Measurements from ENCODE around the gene CASK.

CASK gene

GRCh38 chrX:41895826-41896225 lies 27.5 kb downstream of the CASK start:
- Histone ChIP-seq H3K27ac (no peak overlapping the region), H3K9me3 (no peaks in the 10 kb centered on the region), H3K36me3 (no peaks in the 10 kb centered on the region), H3K4me3 (ENCODE audit: low read depth in 1 of 2, low read length in 1 of 2) (no peak overlapping the region), H3K27me3 (no peaks in the 10 kb centered on the region), H3K4me1 (ENCODE audit: control insufficient read depth in 1 of 2, insufficient read depth in 1 of 2, low read depth in 1 of 2, low read length in 1 of 2) (no peaks in the 10 kb centered on the region)
- no peak for TF ChIP-seq CTCF (IDR thresholded peaks at IDR 0.05)

DNA sequence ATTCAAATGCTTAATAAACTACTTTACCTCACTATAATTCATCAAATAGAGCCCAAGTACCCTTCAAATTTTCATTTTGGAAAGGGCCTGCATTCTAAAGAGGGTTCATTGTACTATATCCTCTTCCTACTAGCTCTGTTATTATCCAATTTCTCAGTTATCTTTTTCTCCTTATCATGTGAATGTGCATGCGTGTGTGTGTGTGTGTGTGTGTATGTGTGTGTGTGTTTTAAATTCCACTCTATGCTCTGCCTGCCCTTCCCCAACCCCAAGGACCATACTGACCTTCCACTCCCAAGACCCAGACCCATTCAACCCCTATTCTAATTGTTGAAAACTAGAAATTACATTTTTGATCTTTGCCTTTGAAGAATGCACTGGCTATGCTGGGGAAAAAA lies 33.3 kb downstream of the CASK start:
- no peak for TF ChIP-seq CTCF (IDR thresholded peaks at IDR 0.05)
- no peaks in the 10 kb centered on the region for H3K9me3 ChIP-seq
- H3K27ac ChIP-seq: no peak overlapping the region
- no peaks in the 10 kb centered on the region for H3K27me3 ChIP-seq
- H3K4me3 ChIP-seq (ENCODE audit: low read depth in 1 of 2, low read length in 1 of 2): no peak overlapping the region
- H3K4me1 ChIP-seq (ENCODE audit: control insufficient read depth in 1 of 2, insufficient read depth in 1 of 2, low read depth in 1 of 2, low read length in 1 of 2): no peaks in the 10 kb centered on the region
- H3K36me3 ChIP-seq: no peaks in the 10 kb centered on the region

DNA sequence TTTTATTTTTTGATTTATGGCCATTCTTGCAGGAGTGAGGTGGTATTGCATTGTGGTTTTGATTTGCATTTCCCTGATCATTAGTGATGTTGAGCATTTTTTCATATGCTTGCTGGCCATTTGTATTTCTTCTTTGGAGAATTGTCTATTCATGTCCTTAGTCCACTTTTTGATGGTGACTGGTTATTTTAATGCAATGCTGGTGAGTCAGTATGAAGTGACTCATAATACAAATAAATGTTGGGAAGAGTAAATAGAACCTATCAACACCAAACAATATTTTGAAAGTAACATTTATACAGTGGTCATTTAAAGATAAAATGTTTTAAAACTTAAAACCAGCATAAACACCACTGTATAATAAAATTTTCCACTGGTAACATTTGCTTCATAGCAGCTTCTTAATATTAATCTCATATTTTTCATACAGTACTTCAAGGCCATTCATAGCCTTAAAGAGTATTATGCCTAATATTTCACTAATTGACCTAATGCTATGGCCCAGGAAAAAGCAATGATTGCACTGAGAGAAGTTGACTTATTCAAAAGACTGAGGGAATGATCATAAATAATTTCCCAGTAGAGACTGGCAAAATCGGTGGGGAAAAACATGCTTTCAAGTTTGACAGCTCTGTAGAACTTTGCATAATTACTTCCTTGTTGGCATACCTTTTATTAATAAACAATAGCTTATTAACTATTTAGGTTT lies 33.9 kb downstream of the CASK start:
- no peaks in the 10 kb centered on the region for H3K36me3 ChIP-seq
- H3K27me3 ChIP-seq: no peaks in the 10 kb centered on the region
- TF ChIP-seq CTCF (IDR thresholded peaks at IDR 0.05): no peak
- no peak overlapping the region for H3K27ac ChIP-seq
- no peaks in the 10 kb centered on the region for H3K4me1 ChIP-seq (ENCODE audit: control insufficient read depth in 1 of 2, insufficient read depth in 1 of 2, low read depth in 1 of 2, low read length in 1 of 2)
- H3K9me3 ChIP-seq: no peaks in the 10 kb centered on the region
- no peak overlapping the region for H3K4me3 ChIP-seq (ENCODE audit: low read depth in 1 of 2, low read length in 1 of 2)

GRCh38 chrX:41887691-41888090 lies 35.7 kb downstream of the CASK start:
- Histone ChIP-seq H3K27ac (no peak overlapping the region), H3K36me3 (no peaks in the 10 kb centered on the region), H3K27me3 (no peaks in the 10 kb centered on the region), H3K4me3 (ENCODE audit: low read depth in 1 of 2, low read length in 1 of 2) (no peak overlapping the region), H3K9me3 (no peaks in the 10 kb centered on the region), H3K4me1 (ENCODE audit: control insufficient read depth in 1 of 2, insufficient read depth in 1 of 2, low read depth in 1 of 2, low read length in 1 of 2) (no peaks in the 10 kb centered on the region)
- no peak for TF ChIP-seq CTCF (IDR thresholded peaks at IDR 0.05)

DNA sequence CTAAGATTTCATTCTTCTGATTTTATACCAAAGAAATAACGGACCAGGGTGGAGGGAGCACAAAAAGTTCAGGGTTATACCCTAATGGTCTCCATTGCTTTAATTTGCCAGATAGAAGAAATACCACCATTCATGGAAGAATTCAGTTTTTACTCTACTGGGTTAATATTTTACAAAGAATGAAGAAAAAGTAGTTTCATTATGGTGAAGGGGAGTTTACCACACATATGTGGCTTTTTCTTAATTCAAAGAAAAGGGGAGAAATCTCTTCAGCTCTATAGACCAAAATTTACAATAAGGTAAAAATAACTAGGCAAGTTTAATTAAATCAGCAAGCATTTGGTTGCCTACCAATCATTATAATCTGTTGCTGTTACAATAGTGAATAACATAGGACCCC lies 37.6 kb downstream of the CASK start:
- Histone ChIP-seq H3K9me3 (no peaks in the 10 kb centered on the region), H3K4me1 (ENCODE audit: control insufficient read depth in 1 of 2, insufficient read depth in 1 of 2, low read depth in 1 of 2, low read length in 1 of 2) (peaks cover 0 to 2% of the 10 kb centered on the region in 2 experiments), H3K27me3 (no peaks in the 10 kb centered on the region), H3K4me3 (ENCODE audit: low read depth in 1 of 2, low read length in 1 of 2) (no peak overlapping the region), H3K27ac (no peak overlapping the region), H3K36me3 (no peaks in the 10 kb centered on the region)
- TF ChIP-seq CTCF (IDR thresholded peaks at IDR 0.05): no peak

All from neutrophil (primary cell).